ENCODE measurements around the gene OSBPL3.

OSBPL3 gene

DNA sequence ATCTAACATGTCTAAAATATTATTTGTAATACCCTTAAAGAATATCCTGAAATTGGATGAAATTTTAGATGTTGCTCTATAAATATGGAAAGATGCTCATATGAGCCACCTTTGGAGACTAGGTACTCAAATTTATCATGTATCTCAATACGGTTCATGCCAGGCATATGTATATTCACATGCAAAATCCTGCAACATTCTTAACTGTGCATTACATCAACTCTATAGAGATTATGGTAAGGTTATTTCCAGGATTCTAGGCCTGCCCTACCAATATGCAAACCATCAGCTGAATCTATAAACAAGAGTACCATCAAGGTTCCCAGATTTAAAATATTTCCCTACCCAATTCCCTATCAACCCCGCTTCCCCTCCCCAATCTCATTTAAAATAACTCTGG, 27.5 kb downstream of the OSBPL3 start:
- Histone ChIP-seq H3K36me3 (ENCODE audit: low read length) (no peaks in the 10 kb centered on the region), H4K20me1 (ENCODE audit: low read depth, low read length) (peaks cover 81% of the 10 kb centered on the region), H3K27me3 (ENCODE audit: low read length) (no peaks in the 10 kb centered on the region), H2AFZ (ENCODE audit: low read depth, low read length, severe bottlenecking) (no peak overlapping the region), H3K9ac (ENCODE audit: low read length) (no peak overlapping the region), H3F3A (ENCODE audit: insufficient read depth) (no peaks in the 10 kb centered on the region), H3K79me2 (ENCODE audit: insufficient read depth, low read length) (peaks cover 100% of the 10 kb centered on the region), H3K9me2 (replicated peaks; ENCODE audit: insufficient read depth, low read length) (no peaks in the 10 kb centered on the region), H3K27ac (ENCODE audit: low read depth, low read length) (no peak overlapping the region), H3K4me2 (ENCODE audit: low read depth, low read length, poor library complexity, severe bottlenecking) (no peak overlapping the region), H3K4me3 (ENCODE audit: insufficient read depth, low read length, poor library complexity, severe bottlenecking) (no peak overlapping the region), H3K9me3 (ENCODE audit: insufficient read depth, low read length) (no peaks in the 10 kb centered on the region)
- TF ChIP-seq, protein P1, sequence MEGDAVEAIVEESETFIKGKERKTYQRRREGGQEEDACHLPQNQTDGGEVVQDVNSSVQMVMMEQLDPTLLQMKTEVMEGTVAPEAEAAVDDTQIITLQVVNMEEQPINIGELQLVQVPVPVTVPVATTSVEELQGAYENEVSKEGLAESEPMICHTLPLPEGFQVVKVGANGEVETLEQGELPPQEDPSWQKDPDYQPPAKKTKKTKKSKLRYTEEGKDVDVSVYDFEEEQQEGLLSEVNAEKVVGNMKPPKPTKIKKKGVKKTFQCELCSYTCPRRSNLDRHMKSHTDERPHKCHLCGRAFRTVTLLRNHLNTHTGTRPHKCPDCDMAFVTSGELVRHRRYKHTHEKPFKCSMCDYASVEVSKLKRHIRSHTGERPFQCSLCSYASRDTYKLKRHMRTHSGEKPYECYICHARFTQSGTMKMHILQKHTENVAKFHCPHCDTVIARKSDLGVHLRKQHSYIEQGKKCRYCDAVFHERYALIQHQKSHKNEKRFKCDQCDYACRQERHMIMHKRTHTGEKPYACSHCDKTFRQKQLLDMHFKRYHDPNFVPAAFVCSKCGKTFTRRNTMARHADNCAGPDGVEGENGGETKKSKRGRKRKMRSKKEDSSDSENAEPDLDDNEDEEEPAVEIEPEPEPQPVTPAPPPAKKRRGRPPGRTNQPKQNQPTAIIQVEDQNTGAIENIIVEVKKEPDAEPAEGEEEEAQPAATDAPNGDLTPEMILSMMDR (IDR thresholded peaks at IDR 0.05; ENCODE audit: insufficient read depth, low read length, poor library complexity, severe bottlenecking) = no peak
- TF ChIP-seq EZH2phosphoT487 (conservative IDR thresholded peaks at IDR 0.05; ENCODE audit: low read length) = no peak

DNA sequence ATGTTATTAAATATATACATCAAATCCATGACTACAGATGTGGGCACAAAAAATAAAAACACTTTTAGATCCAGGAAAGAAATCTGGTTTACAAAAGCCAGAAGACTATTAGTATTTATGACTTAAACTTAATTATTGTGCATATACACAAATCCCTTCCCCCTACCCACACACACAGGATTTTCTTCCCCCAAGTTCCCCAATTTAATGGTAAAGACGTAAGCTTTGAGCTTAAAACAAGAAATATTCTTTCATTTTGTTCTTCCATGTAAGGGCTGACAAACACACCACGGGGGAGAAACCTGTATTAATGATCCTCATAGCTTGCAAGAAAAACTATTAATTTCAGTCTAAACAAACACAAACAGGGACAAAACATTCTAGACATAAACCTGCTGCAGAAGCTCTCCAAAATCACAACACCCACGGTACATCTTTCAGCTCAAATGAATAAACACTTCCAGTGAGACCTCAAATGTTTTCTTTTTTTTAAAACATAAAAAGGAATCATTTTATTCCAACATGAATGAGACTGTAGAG, 28.5 kb downstream of the OSBPL3 start:
- H3K27ac ChIP-seq (ENCODE audit: low read depth, low read length) = no peak overlapping the region
- no peaks in the 10 kb centered on the region for H3K36me3 ChIP-seq (ENCODE audit: low read length)
- no peak for TF ChIP-seq EZH2phosphoT487 (conservative IDR thresholded peaks at IDR 0.05; ENCODE audit: low read length)
- TF ChIP-seq, protein P1 (IDR thresholded peaks at IDR 0.05; ENCODE audit: insufficient read depth, low read length, poor library complexity, severe bottlenecking) = no peak
- H4K20me1 ChIP-seq (ENCODE audit: low read depth, low read length) = peaks cover 76% of the 10 kb centered on the region
- H3K9me2 ChIP-seq (replicated peaks; ENCODE audit: insufficient read depth, low read length) = no peaks in the 10 kb centered on the region
- H3K9me3 ChIP-seq (ENCODE audit: insufficient read depth, low read length) = no peaks in the 10 kb centered on the region
- H3K79me2 ChIP-seq (ENCODE audit: insufficient read depth, low read length) = peaks cover 100% of the 10 kb centered on the region
- no peaks in the 10 kb centered on the region for H3K27me3 ChIP-seq (ENCODE audit: low read length)
- H3F3A ChIP-seq (ENCODE audit: insufficient read depth) = no peaks in the 10 kb centered on the region
- peak overlapping the region; percentile 10 for H3K4me2 ChIP-seq (ENCODE audit: low read depth, low read length, poor library complexity, severe bottlenecking)
- H3K4me3 ChIP-seq (ENCODE audit: insufficient read depth, low read length, poor library complexity, severe bottlenecking) = no peak overlapping the region
- H2AFZ ChIP-seq (ENCODE audit: low read depth, low read length, severe bottlenecking) = no peak overlapping the region
- no peak overlapping the region for H3K9ac ChIP-seq (ENCODE audit: low read length)

DNA sequence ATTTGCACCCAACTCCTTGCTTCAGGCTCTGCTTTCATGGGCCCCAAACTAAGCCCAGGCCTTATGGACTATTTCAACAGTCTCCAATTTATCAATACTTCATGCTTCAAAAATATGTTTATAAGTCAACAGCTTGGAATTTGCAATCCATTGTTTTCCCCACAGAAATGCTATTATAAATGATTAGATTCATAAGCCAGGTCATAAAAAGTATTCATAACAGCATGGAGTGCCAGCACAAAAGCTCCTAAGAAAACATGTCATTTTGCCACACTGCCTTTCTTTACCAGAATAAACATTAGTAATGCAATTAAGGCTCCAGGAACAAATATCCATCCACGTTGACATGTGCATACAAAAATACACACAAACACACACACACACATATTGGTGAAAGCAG, 30.1 kb downstream of the OSBPL3 start:
- Histone ChIP-seq H3K79me2 (ENCODE audit: insufficient read depth, low read length) (peaks cover 100% of the 10 kb centered on the region), H3K27ac (ENCODE audit: low read depth, low read length) (no peak overlapping the region), H3K27me3 (ENCODE audit: low read length) (no peaks in the 10 kb centered on the region), H3K4me3 (ENCODE audit: insufficient read depth, low read length, poor library complexity, severe bottlenecking) (no peak overlapping the region), H2AFZ (ENCODE audit: low read depth, low read length, severe bottlenecking) (no peak overlapping the region), H3F3A (ENCODE audit: insufficient read depth) (no peaks in the 10 kb centered on the region), H3K9ac (ENCODE audit: low read length) (no peak overlapping the region), H4K20me1 (ENCODE audit: low read depth, low read length) (peaks cover 62% of the 10 kb centered on the region), H3K36me3 (ENCODE audit: low read length) (no peaks in the 10 kb centered on the region), H3K9me3 (ENCODE audit: insufficient read depth, low read length) (no peaks in the 10 kb centered on the region), H3K4me2 (ENCODE audit: low read depth, low read length, poor library complexity, severe bottlenecking) (no peak overlapping the region), H3K9me2 (replicated peaks; ENCODE audit: insufficient read depth, low read length) (no peaks in the 10 kb centered on the region)
- TF ChIP-seq, protein P1 (IDR thresholded peaks at IDR 0.05; ENCODE audit: insufficient read depth, low read length, poor library complexity, severe bottlenecking) = no peak
- TF ChIP-seq EZH2phosphoT487 (conservative IDR thresholded peaks at IDR 0.05; ENCODE audit: low read length) = no peak
